GM12878 (cell line): ENCODE results near the gene RPL31. TPM values are rescaled to one million over a fixed set of nuclear protein-coding genes. Genes with fewer than 3 reads are reported as not detected.

ENCODE experiments used
- ATAC-seq: fragments of 200-7000 bp; cut with Tn5 transposase; 3 replicates; pipeline ENCODE4 v1.9.1; 2020; ENCODE audit warnings: mild to moderate bottlenecking, moderate library complexity
- BruUV-seq: library from RNA; stranded (reverse); fragments of 400-500 nt; replicated peaks from 2 replicates; lab custom pipeline; 2021; lab: Mats Ljungman, UMichigan
- CTCF ChIA-PET: fragments of 300-600 bp; sonication (Branson Sonifier 250); formaldehyde crosslinking; extraction: SDS; loops from one replicate; lab custom pipeline; 2021; ENCODE audit warnings: inconsistent platforms; lab: Yijun Ruan, JAX
- POLR2A ChIA-PET: fragments of 350-600 bp; formaldehyde crosslinking; extraction: SDS; loops from one replicate; lab custom pipeline; 2021; ENCODE audit warnings: inconsistent platforms; lab: Charles Lee
- RAD21 ChIA-PET: fragments of 300-600 bp; sonication (Branson Sonifier 250); formaldehyde crosslinking; loops from one replicate; lab custom pipeline; 2023; ENCODE audit warnings: antibody characterized with exemption; ENCODE audit not compliant: unreplicated experiment; lab: Charles Lee
- SMC1A ChIA-PET: fragments of 300-600 bp; sonication (Branson Sonifier 250); formaldehyde crosslinking; loops from one replicate; lab custom pipeline; 2023; ENCODE audit not compliant: unreplicated experiment, uncharacterized antibody; lab: Charles Lee
- DNase-seq: peaks from one replicate; pipeline ENCODE4 v3.0.0-alpha.2; 2011; ENCODE audit warnings: low read depth, low spot score
- FAIRE-seq: peaks from 3 replicates; lab custom pipeline; 2011; peaks lifted over from hg19 to GRCh38; lab: Jason Lieb, UNC
- H2AFZ ChIP-seq: 2 replicates; pipeline ENCODE4 v1.6.0; 2011; ENCODE audit warnings: low read depth, low read length, control low read depth; ENCODE audit not compliant: control insufficient read depth
- H3K27ac ChIP-seq: 2 replicates; pipeline ENCODE4 v1.5.1; 2011; ENCODE audit warnings: control low read depth; ENCODE audit not compliant: control insufficient read depth, insufficient read depth
- H3K27me3 ChIP-seq, 2 experiments: replicated peaks in 1 of 2; 2 replicates each; pipeline versions ENCODE4 v1.6.0 to v1.6.1; 2011; ENCODE audit warnings: low read length in 1 of 2; ENCODE audit not compliant: control insufficient read depth in 2 of 2, insufficient read depth in 2 of 2
- H3K36me3 ChIP-seq, 2 experiments: 2 replicates each; pipeline ENCODE4 v1.5.1; 2011; ENCODE audit warnings: low read length in 1 of 2; ENCODE audit not compliant: control insufficient read depth in 2 of 2, insufficient read depth in 2 of 2
- H3K4me1 ChIP-seq: 2 replicates; pipeline ENCODE4 v1.6.1; 2011; ENCODE audit warnings: mild to moderate bottlenecking, low read length, moderate library complexity, mixed read lengths; ENCODE audit not compliant: control insufficient read depth, insufficient read depth
- H3K4me2 ChIP-seq: 2 replicates; pipeline ENCODE4 v1.6.0; 2011; ENCODE audit warnings: control low read depth; ENCODE audit not compliant: control insufficient read depth, insufficient read depth
- H3K4me3 ChIP-seq: fragments of 200-600 bp; sonication (generic); 2 replicates; pipeline ENCODE4 v1.5.1; 2016
- H3K79me2 ChIP-seq: 2 replicates; pipeline ENCODE4 v1.6.0; 2011; ENCODE audit warnings: low read length; ENCODE audit not compliant: control insufficient read depth, insufficient read depth
- H3K9ac ChIP-seq: 2 replicates; pipeline ENCODE4 v1.8.0; 2011; ENCODE audit warnings: low read length, control low read depth, mixed read lengths; ENCODE audit not compliant: control insufficient read depth, insufficient read depth
- H3K9me3 ChIP-seq: replicated peaks from 3 replicates; pipeline ENCODE4 v1.5.1; 2011; ENCODE audit warnings: mild to moderate bottlenecking, low read length; ENCODE audit not compliant: control insufficient read depth, insufficient read depth
- H4K20me1 ChIP-seq: 2 replicates; pipeline ENCODE4 v1.6.0; 2011; ENCODE audit not compliant: control insufficient read depth, insufficient read depth
- ATF2 ChIP-seq: IDR thresholded peaks from 2 replicates; pipeline ENCODE4 v1.6.1; 2012; ENCODE audit warnings: low read length, inconsistent platforms
- ATF3 ChIP-seq: IDR thresholded peaks from 2 replicates; pipeline ENCODE4 v1.6.1; 2011; ENCODE audit warnings: low read depth, mild to moderate bottlenecking, low read length, moderate library complexity, borderline replicate concordance; ENCODE audit errors: extremely low read depth
- CBFB ChIP-seq: IDR thresholded peaks from 2 replicates; pipeline ENCODE4 v1.6.1; 2016; ENCODE audit warnings: antibody characterized with exemption, low read depth
- CBX5 ChIP-seq: sonication (generic); IDR thresholded peaks from 2 replicates; pipeline ENCODE4 v1.6.1; 2016; ENCODE audit warnings: low read depth, moderate library complexity, mild to moderate bottlenecking, inconsistent platforms
- CHD2 ChIP-seq: IDR thresholded peaks from 2 replicates; pipeline ENCODE4 v1.6.1; 2011; ENCODE audit warnings: low read depth, low read length, improper control_type of control experiment, borderline replicate concordance
- FOXM1 ChIP-seq: IDR thresholded peaks from 2 replicates; pipeline ENCODE4 v1.6.1; 2012; ENCODE audit warnings: low read depth, mild to moderate bottlenecking, inconsistent platforms, low read length, moderate library complexity
- HDAC6 ChIP-seq: fragments of 200-600 bp; sonication (generic); IDR thresholded peaks from one replicate; pipeline ENCODE4 v1.8.0; 2017; ENCODE audit warnings: antibody characterized with exemption; ENCODE audit not compliant: unreplicated experiment
- NFIC ChIP-seq: IDR thresholded peaks from 2 replicates; pipeline ENCODE4 v1.6.1; 2012; ENCODE audit warnings: low read depth, mild to moderate bottlenecking, inconsistent platforms, low read length, moderate library complexity
- NR2C1 ChIP-seq: fragments of 450-650 bp; IDR thresholded peaks from 2 replicates; pipeline ENCODE4 v1.6.1; 2017; ENCODE audit warnings: antibody characterized with exemption, mild to moderate bottlenecking, moderate library complexity
- PKNOX1 ChIP-seq: fragments of 450-650 bp; IDR thresholded peaks from 2 replicates; pipeline ENCODE4 v1.6.1; 2016; ENCODE audit warnings: mild to moderate bottlenecking
- POLR2AphosphoS2 ChIP-seq: IDR thresholded peaks from 2 replicates; pipeline ENCODE4 v1.6.1; 2011; ENCODE audit warnings: low read depth, mild to moderate bottlenecking, low read length, improper control_type of control experiment, moderate library complexity
- POU2F2 ChIP-seq: IDR thresholded peaks from 3 replicates; pipeline ENCODE4 v1.6.1; 2011; ENCODE audit warnings: low read depth, mild to moderate bottlenecking, low read length, borderline replicate concordance
- SMAD5 ChIP-seq: IDR thresholded peaks from 2 replicates; pipeline ENCODE4 v1.6.1; 2016; ENCODE audit warnings: antibody characterized with exemption, low read depth
- TAF1 ChIP-seq: IDR thresholded peaks from 2 replicates; pipeline ENCODE4 v1.6.1; 2011; ENCODE audit warnings: mild to moderate bottlenecking, low read depth, low read length, borderline replicate concordance
- TCF7 ChIP-seq: IDR thresholded peaks from 2 replicates; pipeline ENCODE4 v1.6.1; 2014; ENCODE audit warnings: antibody characterized with exemption, borderline replicate concordance
- WRNIP1 ChIP-seq: IDR thresholded peaks from 2 replicates; pipeline ENCODE4 v1.6.1; 2011; ENCODE audit warnings: low read depth, low read length, improper control_type of control experiment, borderline replicate concordance
- YBX1 ChIP-seq: fragments of 450-650 bp; IDR thresholded peaks from 2 replicates; pipeline ENCODE4 v1.6.1; 2016; ENCODE audit warnings: antibody characterized with exemption
- ZNF217 ChIP-seq: fragments of 450-650 bp; IDR thresholded peaks from 2 replicates; pipeline ENCODE4 v1.6.1; 2017; ENCODE audit warnings: antibody characterized with exemption, mild to moderate bottlenecking
- ZNF274 ChIP-seq: IDR thresholded peaks from one replicate; pipeline ENCODE4 v1.8.0; 2011; ENCODE audit not compliant: insufficient read length, insufficient read depth
- ZSCAN29 ChIP-seq: fragments of 450-650 bp; IDR thresholded peaks from 2 replicates; pipeline ENCODE4 v1.6.1; 2017; ENCODE audit warnings: mild to moderate bottlenecking, moderate library complexity
- WGBS: methylation state at CpG from one replicate; pipeline ENCODE4 v1.1.6; 2016; ENCODE audit warnings: low lambda C conversion rate; ENCODE audit not compliant: insufficient replicate concordance, insufficient coverage; ENCODE audit errors: missing lambda C conversion rate; 5-methylcytosine and 5-hydroxymethylcytosine counted together
- in situ Hi-C: fragments of 300-500 bp; cut with MboI; formaldehyde crosslinking; loops from 9 replicates; pipeline ENCODE4 v1.14.3; 2018; ENCODE audit warnings: mixed read lengths
- intact Hi-C: fragments of 100-400 bp; cut with micrococcal nuclease; formaldehyde crosslinking; loops from one replicate; pipeline ENCODE4 v1.14.2; 2022; ENCODE audit not compliant: unreplicated experiment
- polyA plus RNA-seq, 11 experiments: library from polyadenylated mRNA; depleted of rRNA in 4 of 11; unstranded in 6 of 11; stranded (reverse) in 5 of 11; fragments of >200 nt; fragmentation: Nextera tagmentation in 4 of 11; fragmentation: Illumina TruSeq in 1 of 11; extraction: Ambion mirVana in 4 of 11; extraction: Trizol in 1 of 11; gene quantifications; 1 replicate in 1 of 11; 2 replicates in 10 of 11; pipeline versions ENCODE4 v1.2.1 to v1.2.3, GENCODE V29; 2011 to 2016; ENCODE audit warnings: inconsistent platforms in 2 of 11, missing spikeins in 2 of 11, low read depth in 1 of 11
- total RNA-seq, 4 experiments: library from RNA; depleted of rRNA in 3 of 4; stranded (reverse); fragments of >200 nt in 3 of 4; fragmentation: Illumina TruSeq in 1 of 4; extraction: Trizol in 1 of 4; gene quantifications; 2 replicates each; pipeline versions ENCODE4 v1.2.1 to v1.2.3, GENCODE V29; 2013 to 2021

RPL31 gene
- total and polyA plus RNA-seq, 10 of the 15 experiments (the other 5 are each of a cell fraction or from before 2014, with no cell fraction given), result 1,643 to 8,551 (median 2,208) TPM

- TF ChIP-seq NR2C1 (no peak), CBFB (no peak), YBX1 (no peak), POU2F2 (no peak), POLR2AphosphoS2 (no peak)
Observed at GRCh38 chr2:101047774-101048173, 45.7 kb downstream of the RPL31 start (continued).

- SMC1A ChIA-PET, result no interaction called here
Observed at GRCh38 chr2:101048756-101049155, 46.7 kb downstream of the RPL31 start.

More at GRCh38 chr2:101048756-101049155, 46.7 kb downstream of the RPL31 start:
- Histone ChIP-seq H3K27me3 (no peaks in the 10 kb centered on the region), H4K20me1 (no peaks in the 10 kb centered on the region), H3K4me2 (no peak overlapping the region), H3K27ac (no peak overlapping the region), H3K79me2 (no peaks in the 10 kb centered on the region), H3K9ac (no peak overlapping the region), H3K36me3 (no peaks in the 10 kb centered on the region; a peak in 1 of 4 replicates), H3K4me3 (no peak overlapping the region), H3K4me1 (peaks cover 16% of the 10 kb centered on the region), H2AFZ (no peak overlapping the region), H3K9me3 (no peaks in the 10 kb centered on the region)
- POLR2A ChIA-PET, result no interaction called here
- intact Hi-C loops, result no loop called here
- 91% methylated on average over 3 of the region's 3 CpGs for WGBS
- BruUV-seq, result no TSS peak
- FAIRE-seq, result no peak
- no peak for ATAC-seq
- RAD21 ChIA-PET, result no interaction called here
- CTCF ChIA-PET, result no interaction called here
- in situ Hi-C loops, result no loop called here
- TF ChIP-seq CHD2, result no peak
- no peak for TF ChIP-seq SMAD5
- TF ChIP-seq TCF7, result no peak
- TF ChIP-seq ZNF274, result no peak
- no peak for TF ChIP-seq WRNIP1
- no peak for TF ChIP-seq ATF3
- no peak for TF ChIP-seq ZSCAN29
- no peak for TF ChIP-seq ZNF217
- TF ChIP-seq FOXM1, result no peak
- no peak for TF ChIP-seq CBX5
- TF ChIP-seq HDAC6, result no peak
- no peak for TF ChIP-seq TAF1
- no peak for TF ChIP-seq NFIC
- no peak for TF ChIP-seq PKNOX1
- no peak for TF ChIP-seq ATF2
- no peak for DNase-seq
